Hepatocyte (in vitro differentiated cells): ENCODE results near the gene UNKL.

Experiments
- CTCF ChIP-seq: fragments of 200-600 bp; sonication (generic); IDR thresholded peaks from 2 replicates; pipeline ENCODE4 v1.5.1; 2016; ENCODE audit warnings: antibody characterized with exemption, mild to moderate bottlenecking; ENCODE audit not compliant: poor library complexity
- EZH2phosphoT487 ChIP-seq: fragments of 200-600 bp; sonication (generic); IDR thresholded peaks from one replicate; pipeline ENCODE4 v1.6.1; 2018; ENCODE audit warnings: antibody characterized with exemption, mild to moderate bottlenecking, low read depth, moderate library complexity; ENCODE audit not compliant: unreplicated experiment, severe bottlenecking

GRCh38 chr16:1425616-1426370 lies 11.3 kb upstream of the UNKL start:
- TF ChIP-seq EZH2phosphoT487 (no peak), CTCF (no peak)
